ENCODE measurements around the gene CTU1.

- TF ChIP-seq CTCF (IDR thresholded peaks at IDR 0.05), result no peak
- TF ChIP-seq POLR2A (IDR thresholded peaks at IDR 0.05), result no peak
Observed at GRCh38 chr19:51071095-51071405, 37.2 kb downstream of the CTU1 start.

All from uterus (tissue), 2 donors.